GM12801 (cell line): ENCODE results near the gene HMCN2.

ENCODE experiments used
- CTCF ChIP-seq: IDR thresholded peaks from one replicate; pipeline ENCODE4 v1.5.1; 2011; ENCODE audit warnings: control low read depth; ENCODE audit not compliant: insufficient read length; ENCODE audit errors: extremely low read depth

HMCN2 gene

GRCh38 chr9:130235558-130236435 is 29.8 kb upstream of the HMCN2 start:
- no peak for TF ChIP-seq CTCF

- TF ChIP-seq CTCF = no peak
Measured at GRCh38 chr9:130236436-130236985, 29.0 kb upstream of the HMCN2 start.

- no peak for TF ChIP-seq CTCF
Measured at GRCh38 chr9:130237076-130237475, 28.5 kb upstream of the HMCN2 start.

- no peak for TF ChIP-seq CTCF
Measured at GRCh38 chr9:130237763-130238524, 27.6 kb upstream of the HMCN2 start.

- no peak for TF ChIP-seq CTCF
Measured at GRCh38 chr9:130239363-130239695, 26.2 kb upstream of the HMCN2 start.

GRCh38 chr9:130239741-130240241 is 25.8 kb upstream of the HMCN2 start:
- no peak for TF ChIP-seq CTCF
